Activated CD4-positive, CD25-positive, alpha-beta regulatory T cell (primary cell): ENCODE data around the gene NCSTN.

Experiments used
- DNase-seq, 4 experiments: peaks; one replicate each; lab custom pipeline; 2025; lab: John Stamatoyannopoulos, UW

Gene NCSTN

DNA sequence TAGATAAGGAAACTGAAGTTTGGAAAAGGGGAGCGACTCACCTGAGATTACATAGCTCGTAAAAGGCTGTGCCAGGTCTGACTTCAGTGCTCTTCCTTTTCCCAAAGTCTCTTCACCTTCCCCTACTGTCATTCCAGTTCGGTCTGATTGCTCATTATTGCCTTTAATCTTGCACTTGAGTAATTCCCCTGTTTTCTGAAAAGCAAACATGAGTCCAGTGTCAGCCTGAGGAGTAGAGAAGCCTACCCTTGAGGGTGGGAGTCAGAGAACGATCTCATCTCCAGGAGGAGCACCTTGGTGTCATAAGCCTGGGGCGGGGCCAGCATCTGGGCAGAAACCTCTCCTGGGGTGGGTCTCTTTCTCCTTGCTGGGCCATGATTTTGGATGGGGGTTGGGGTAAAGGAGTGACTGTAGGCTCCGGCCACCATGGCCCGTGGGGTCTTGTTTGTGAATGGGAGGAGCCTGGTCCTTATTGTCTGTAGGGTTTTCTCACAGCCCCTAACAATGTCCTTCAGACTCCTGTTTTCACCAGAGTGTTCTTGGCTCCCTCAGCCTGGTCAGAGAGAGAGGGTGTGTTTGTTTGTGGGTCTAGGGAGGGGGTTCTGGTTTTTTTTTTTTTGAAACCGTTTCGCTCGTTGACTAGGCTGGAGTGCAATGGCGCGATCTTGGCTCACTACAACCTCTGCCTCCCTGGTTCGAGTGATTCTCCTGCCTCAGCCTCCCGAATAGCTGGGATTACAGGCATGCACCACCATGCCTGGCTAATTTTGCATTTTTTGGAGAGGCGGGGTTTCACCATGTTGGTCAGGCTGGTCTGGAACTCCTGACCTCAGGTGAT is 63.2 kb downstream of the NCSTN start:
- no peak for DNase-seq

DNA sequence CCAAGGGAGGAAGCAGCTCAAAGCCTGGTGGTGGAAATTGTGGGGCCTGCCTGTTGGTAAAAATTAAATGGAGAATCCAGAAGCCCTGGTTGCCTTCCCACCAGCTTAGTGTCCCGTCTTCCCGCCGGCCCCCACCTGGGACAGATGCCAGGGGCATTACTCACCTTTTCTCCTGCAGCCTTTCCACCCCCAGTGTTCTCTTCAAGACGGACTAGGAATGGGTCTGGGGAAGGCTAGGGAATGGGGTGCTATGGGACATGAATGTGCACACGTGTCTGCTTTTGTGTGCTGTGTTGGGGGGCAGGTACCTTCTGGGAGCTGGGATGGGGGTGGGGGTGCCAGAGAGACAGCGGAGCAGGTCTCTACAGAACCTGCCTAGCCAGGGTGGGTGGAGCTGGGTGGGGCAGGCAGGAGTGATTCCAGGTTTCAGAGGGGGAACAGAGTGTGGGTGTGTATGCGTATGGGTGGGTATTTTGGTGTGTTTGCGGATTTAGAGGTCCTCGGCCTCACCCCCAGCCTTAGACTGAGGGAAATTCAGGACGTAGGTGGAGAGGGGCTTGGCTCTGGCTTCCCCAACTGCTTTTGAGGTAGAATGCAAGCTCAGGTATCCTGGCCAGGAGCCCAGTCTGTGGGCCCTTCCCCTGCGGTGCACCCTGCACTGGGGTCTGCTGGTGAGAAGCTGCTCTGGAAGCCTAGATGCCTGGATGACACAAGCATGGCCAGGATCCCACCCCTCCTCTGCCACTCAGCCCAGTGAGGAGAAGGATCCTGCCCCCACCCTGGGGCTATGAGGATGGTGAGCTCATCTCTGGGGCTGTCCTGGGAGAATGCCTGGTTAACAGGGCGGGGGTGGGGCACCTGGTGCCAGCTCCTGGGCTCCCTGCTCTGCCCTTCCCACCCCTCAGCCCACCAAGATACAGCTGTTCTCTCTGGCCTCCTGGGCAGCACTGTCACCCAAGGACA is 64.9 kb downstream of the NCSTN start:
- DNase-seq = no peak
